Measurements from ENCODE around the gene CCSER1. TPM values are rescaled to one million over a fixed set of nuclear protein-coding genes. Genes with fewer than 3 reads are reported as not detected.

The CCSER1 gene
- total RNA-seq, 1 experiment from 2014 or later: 4.1 TPM

- CTCF ChIA-PET: no interaction called here
- Mint-ChIP-seq H3K4me3 (ENCODE audit: unreplicated experiment) (no peak overlapping the region), H3K36me3 (ENCODE audit: insufficient read depth, unreplicated experiment) (no peaks in the 10 kb centered on the region), H3K27me3 (ENCODE audit: insufficient read depth, unreplicated experiment) (no peaks in the 10 kb centered on the region), H3K4me1 (ENCODE audit: low read depth, unreplicated experiment) (no peaks in the 10 kb centered on the region), H3K9me3 (ENCODE audit: unreplicated experiment) (no peaks in the 10 kb centered on the region), H3K27ac (ENCODE audit: unreplicated experiment) (no peak overlapping the region)
- intact Hi-C loops (cut with micrococcal nuclease; ENCODE audit: unreplicated experiment): no loop called here
- Histone ChIP-seq H3K4me1 (no peaks in the 10 kb centered on the region), H3K27me3 (replicated peaks; ENCODE audit: control insufficient read depth, insufficient read depth, low read length) (no peaks in the 10 kb centered on the region), H3K4me3 (ENCODE audit: low read depth, low read length) (no peak overlapping the region), H3K36me3 (ENCODE audit: control insufficient read depth, insufficient read depth, low read length) (no peaks in the 10 kb centered on the region), H3K9me3 (no peaks in the 10 kb centered on the region)
- POLR2A ChIA-PET: no interaction called here
- no TSS peak for BruUV-seq (replicated peaks)
- DNase-seq: no peak
- TF ChIP-seq CTCF (IDR thresholded peaks at IDR 0.05; ENCODE audit: insufficient read depth in 1 of 2, low read depth in 1 of 2, low read length in 1 of 2, severe bottlenecking in 1 of 2, unreplicated experiment in 1 of 2): no peak
These were observed 665.5 kb downstream of the CCSER1 start for GRCh38 chr4:90792696-90793095.

- CTCF ChIA-PET: no interaction called here
- Mint-ChIP-seq H3K9me3 (ENCODE audit: unreplicated experiment) (no peaks in the 10 kb centered on the region), H3K4me3 (ENCODE audit: unreplicated experiment) (no peak overlapping the region), H3K27me3 (ENCODE audit: insufficient read depth, unreplicated experiment) (no peaks in the 10 kb centered on the region), H3K4me1 (ENCODE audit: low read depth, unreplicated experiment) (no peaks in the 10 kb centered on the region), H3K36me3 (ENCODE audit: insufficient read depth, unreplicated experiment) (no peaks in the 10 kb centered on the region), H3K27ac (ENCODE audit: unreplicated experiment) (no peak overlapping the region)
- Histone ChIP-seq H3K27me3 (replicated peaks; ENCODE audit: control insufficient read depth, insufficient read depth, low read length) (no peaks in the 10 kb centered on the region), H3K9me3 (no peaks in the 10 kb centered on the region), H3K4me1 (no peaks in the 10 kb centered on the region), H3K4me3 (ENCODE audit: low read depth, low read length) (no peak overlapping the region), H3K36me3 (ENCODE audit: control insufficient read depth, insufficient read depth, low read length) (no peaks in the 10 kb centered on the region)
- POLR2A ChIA-PET: no interaction called here
- no peak for TF ChIP-seq CTCF (IDR thresholded peaks at IDR 0.05; ENCODE audit: insufficient read depth in 1 of 2, low read depth in 1 of 2, low read length in 1 of 2, severe bottlenecking in 1 of 2, unreplicated experiment in 1 of 2)
- BruUV-seq (replicated peaks): no TSS peak
- no peak for DNase-seq
- intact Hi-C loops (cut with micrococcal nuclease; ENCODE audit: unreplicated experiment): no loop called here
These were observed 671.8 kb downstream of the CCSER1 start for GRCh38 chr4:90798948-90799347.

- TF ChIP-seq CTCF (IDR thresholded peaks at IDR 0.05; ENCODE audit: insufficient read depth in 1 of 2, low read depth in 1 of 2, low read length in 1 of 2, severe bottlenecking in 1 of 2, unreplicated experiment in 1 of 2): no peak
These were observed 672.7 kb downstream of the CCSER1 start for GRCh38 chr4:90799895-90800294.

More at GRCh38 chr4:90799895-90800294, 672.7 kb downstream of the CCSER1 start:
- no peak overlapping the region for H3K4me3 ChIP-seq (ENCODE audit: low read depth, low read length)
- H3K9me3 ChIP-seq: no peaks in the 10 kb centered on the region
- no peaks in the 10 kb centered on the region for H3K9me3 Mint-ChIP-seq (ENCODE audit: unreplicated experiment)
- ChIA-PET POLR2A (no interaction called here), CTCF (no interaction called here)
- H3K4me3 Mint-ChIP-seq (ENCODE audit: unreplicated experiment): no peak overlapping the region
- no TSS peak for BruUV-seq (replicated peaks)
- no peaks in the 10 kb centered on the region for H3K36me3 Mint-ChIP-seq (ENCODE audit: insufficient read depth, unreplicated experiment)
- no peaks in the 10 kb centered on the region for H3K4me1 ChIP-seq
- no peaks in the 10 kb centered on the region for H3K27me3 Mint-ChIP-seq (ENCODE audit: insufficient read depth, unreplicated experiment)
- H3K27me3 ChIP-seq (replicated peaks; ENCODE audit: control insufficient read depth, insufficient read depth, low read length): no peaks in the 10 kb centered on the region
- no peaks in the 10 kb centered on the region for H3K4me1 Mint-ChIP-seq (ENCODE audit: low read depth, unreplicated experiment)
- no peaks in the 10 kb centered on the region for H3K36me3 ChIP-seq (ENCODE audit: control insufficient read depth, insufficient read depth, low read length)
- DNase-seq: no peak
- intact Hi-C loops (cut with micrococcal nuclease; ENCODE audit: unreplicated experiment): no loop called here
- H3K27ac Mint-ChIP-seq (ENCODE audit: unreplicated experiment): no peak overlapping the region

All from Caco-2 (cell line).